ENCODE results near the gene SPIRE1.

Gene SPIRE1

GRCh38 chr18:12595571-12596255 is 62.2 kb downstream of the SPIRE1 start:
- Histone ChIP-seq H3K4me1 (ENCODE audit: control insufficient read depth, insufficient read depth, low read length) (peaks cover 15% of the 10 kb centered on the region), H3K36me3 (ENCODE audit: control insufficient read depth, insufficient read depth, low read length, severe bottlenecking) (no peaks in the 10 kb centered on the region), H3K9ac (ENCODE audit: low read length) (no peak overlapping the region), H3K27me3 (replicated peaks; ENCODE audit: control insufficient read depth, insufficient read depth, low read length) (no peaks in the 10 kb centered on the region), H3K4me3 (ENCODE audit: low read length) (no peak overlapping the region), H3K9me3 (ENCODE audit: control insufficient read depth, low read length) (no peaks in the 10 kb centered on the region)
- DNase-seq (ENCODE audit: low read depth), result no peak

- no peaks in the 10 kb centered on the region for H3K36me3 ChIP-seq (ENCODE audit: control insufficient read depth, insufficient read depth, low read length, severe bottlenecking)
- H3K9me3 ChIP-seq (ENCODE audit: control insufficient read depth, low read length), result no peaks in the 10 kb centered on the region
- peak; percentile 38 for DNase-seq (ENCODE audit: low read depth)
- no peaks in the 10 kb centered on the region for H3K27me3 ChIP-seq (replicated peaks; ENCODE audit: control insufficient read depth, insufficient read depth, low read length)
- peaks cover 15% of the 10 kb centered on the region for H3K4me1 ChIP-seq (ENCODE audit: control insufficient read depth, insufficient read depth, low read length)
- no peak overlapping the region for H3K9ac ChIP-seq (ENCODE audit: low read length)
- no peak overlapping the region for H3K4me3 ChIP-seq (ENCODE audit: low read length)
These were observed 64.0 kb downstream of the SPIRE1 start for GRCh38 chr18:12593866-12594265.

GRCh38 chr18:12592597-12593127 is 65.2 kb downstream of the SPIRE1 start:
- no peaks in the 10 kb centered on the region for H3K9me3 ChIP-seq (ENCODE audit: control insufficient read depth, low read length)
- H3K4me1 ChIP-seq (ENCODE audit: control insufficient read depth, insufficient read depth, low read length), result peaks cover 6% of the 10 kb centered on the region
- H3K27me3 ChIP-seq (replicated peaks; ENCODE audit: control insufficient read depth, insufficient read depth, low read length), result no peaks in the 10 kb centered on the region
- no peak overlapping the region for H3K4me3 ChIP-seq (ENCODE audit: low read length)
- H3K36me3 ChIP-seq (ENCODE audit: control insufficient read depth, insufficient read depth, low read length, severe bottlenecking), result no peaks in the 10 kb centered on the region
- H3K9ac ChIP-seq (ENCODE audit: low read length), result no peak overlapping the region
- no peak for DNase-seq (ENCODE audit: low read depth)

- Histone ChIP-seq H3K27me3 (replicated peaks; ENCODE audit: control insufficient read depth, insufficient read depth, low read length) (no peaks in the 10 kb centered on the region), H3K9ac (ENCODE audit: low read length) (no peak overlapping the region), H3K4me3 (ENCODE audit: low read length) (no peak overlapping the region), H3K4me1 (ENCODE audit: control insufficient read depth, insufficient read depth, low read length) (peaks cover 4% of the 10 kb centered on the region), H3K36me3 (ENCODE audit: control insufficient read depth, insufficient read depth, low read length, severe bottlenecking) (no peaks in the 10 kb centered on the region), H3K9me3 (ENCODE audit: control insufficient read depth, low read length) (no peaks in the 10 kb centered on the region)
- DNase-seq (ENCODE audit: low read depth), result no peak
These were observed 68.5 kb downstream of the SPIRE1 start for GRCh38 chr18:12589448-12589847.

- Histone ChIP-seq H3K4me1 (ENCODE audit: control insufficient read depth, insufficient read depth, low read length) (peaks cover 4% of the 10 kb centered on the region), H3K9me3 (ENCODE audit: control insufficient read depth, low read length) (no peaks in the 10 kb centered on the region), H3K4me3 (ENCODE audit: low read length) (no peak overlapping the region), H3K36me3 (ENCODE audit: control insufficient read depth, insufficient read depth, low read length, severe bottlenecking) (no peaks in the 10 kb centered on the region), H3K27me3 (replicated peaks; ENCODE audit: control insufficient read depth, insufficient read depth, low read length) (no peaks in the 10 kb centered on the region), H3K9ac (ENCODE audit: low read length) (no peak overlapping the region)
- no peak for DNase-seq (ENCODE audit: low read depth)
These were observed 71.0 kb downstream of the SPIRE1 start for GRCh38 chr18:12586956-12587355.

GRCh38 chr18:12585218-12585617 is 72.7 kb downstream of the SPIRE1 start:
- peak; percentile 36 for DNase-seq (ENCODE audit: low read depth)
- peaks cover 4% of the 10 kb centered on the region for H3K4me1 ChIP-seq (ENCODE audit: control insufficient read depth, insufficient read depth, low read length)
- no peak overlapping the region for H3K4me3 ChIP-seq (ENCODE audit: low read length)
- no peaks in the 10 kb centered on the region for H3K9me3 ChIP-seq (ENCODE audit: control insufficient read depth, low read length)
- H3K9ac ChIP-seq (ENCODE audit: low read length), result no peak overlapping the region
- H3K27me3 ChIP-seq (replicated peaks; ENCODE audit: control insufficient read depth, insufficient read depth, low read length), result no peaks in the 10 kb centered on the region
- H3K36me3 ChIP-seq (ENCODE audit: control insufficient read depth, insufficient read depth, low read length, severe bottlenecking), result no peaks in the 10 kb centered on the region

GRCh38 chr18:12580630-12581342 is 77.1 kb downstream of the SPIRE1 start:
- Histone ChIP-seq H3K4me1 (ENCODE audit: control insufficient read depth, insufficient read depth, low read length) (peaks cover 4% of the 10 kb centered on the region), H3K36me3 (ENCODE audit: control insufficient read depth, insufficient read depth, low read length, severe bottlenecking) (no peaks in the 10 kb centered on the region), H3K4me3 (ENCODE audit: low read length) (no peak overlapping the region), H3K9ac (ENCODE audit: low read length) (no peak overlapping the region), H3K9me3 (ENCODE audit: control insufficient read depth, low read length) (peaks cover 5% of the 10 kb centered on the region), H3K27me3 (replicated peaks; ENCODE audit: control insufficient read depth, insufficient read depth, low read length) (no peaks in the 10 kb centered on the region)
- no peak for DNase-seq (ENCODE audit: low read depth)

GRCh38 chr18:12579775-12580174 is 78.1 kb downstream of the SPIRE1 start:
- Histone ChIP-seq H3K27me3 (replicated peaks; ENCODE audit: control insufficient read depth, insufficient read depth, low read length) (no peaks in the 10 kb centered on the region), H3K9me3 (ENCODE audit: control insufficient read depth, low read length) (peaks cover 5% of the 10 kb centered on the region), H3K9ac (ENCODE audit: low read length) (no peak overlapping the region), H3K4me1 (ENCODE audit: control insufficient read depth, insufficient read depth, low read length) (peaks cover 2% of the 10 kb centered on the region), H3K36me3 (ENCODE audit: control insufficient read depth, insufficient read depth, low read length, severe bottlenecking) (no peaks in the 10 kb centered on the region), H3K4me3 (ENCODE audit: low read length) (no peak overlapping the region)
- no peak for DNase-seq (ENCODE audit: low read depth)

- no peaks in the 10 kb centered on the region for H3K27me3 ChIP-seq (replicated peaks; ENCODE audit: control insufficient read depth, insufficient read depth, low read length)
- peaks cover 5% of the 10 kb centered on the region for H3K9me3 ChIP-seq (ENCODE audit: control insufficient read depth, low read length)
- DNase-seq (ENCODE audit: low read depth), result no peak
- H3K4me3 ChIP-seq (ENCODE audit: low read length), result no peak overlapping the region
- H3K4me1 ChIP-seq (ENCODE audit: control insufficient read depth, insufficient read depth, low read length), result peaks cover 5% of the 10 kb centered on the region
- no peaks in the 10 kb centered on the region for H3K36me3 ChIP-seq (ENCODE audit: control insufficient read depth, insufficient read depth, low read length, severe bottlenecking)
- H3K9ac ChIP-seq (ENCODE audit: low read length), result no peak overlapping the region
These were observed 80.1 kb downstream of the SPIRE1 start for GRCh38 chr18:12577848-12578247.

- DNase-seq (ENCODE audit: low read depth), result no peak
- Histone ChIP-seq H3K9ac (ENCODE audit: low read length) (no peak overlapping the region), H3K9me3 (ENCODE audit: control insufficient read depth, low read length) (peaks cover 5% of the 10 kb centered on the region), H3K36me3 (ENCODE audit: control insufficient read depth, insufficient read depth, low read length, severe bottlenecking) (no peaks in the 10 kb centered on the region), H3K4me3 (ENCODE audit: low read length) (no peak overlapping the region), H3K27me3 (replicated peaks; ENCODE audit: control insufficient read depth, insufficient read depth, low read length) (no peaks in the 10 kb centered on the region), H3K4me1 (ENCODE audit: control insufficient read depth, insufficient read depth, low read length) (peaks cover 11% of the 10 kb centered on the region)
These were observed 83.3 kb downstream of the SPIRE1 start for GRCh38 chr18:12574494-12575185.

- H3K4me3 ChIP-seq (ENCODE audit: low read length), result no peak overlapping the region
- no peak overlapping the region for H3K9ac ChIP-seq (ENCODE audit: low read length)
- no peak for DNase-seq (ENCODE audit: low read depth)
- H3K9me3 ChIP-seq (ENCODE audit: control insufficient read depth, low read length), result no peaks in the 10 kb centered on the region
- H3K4me1 ChIP-seq (ENCODE audit: control insufficient read depth, insufficient read depth, low read length), result peaks cover 11% of the 10 kb centered on the region
- H3K27me3 ChIP-seq (replicated peaks; ENCODE audit: control insufficient read depth, insufficient read depth, low read length), result no peaks in the 10 kb centered on the region
- H3K36me3 ChIP-seq (ENCODE audit: control insufficient read depth, insufficient read depth, low read length, severe bottlenecking), result no peaks in the 10 kb centered on the region
These were observed 86.3 kb downstream of the SPIRE1 start for GRCh38 chr18:12571630-12572029.
